GM21737 (cell line): Measurements from ENCODE around the gene ZNF618.

Experiments used
- ATAC-seq: cut with Tn5 transposase; IDR thresholded peaks from one replicate; pipeline ENCODE4 v1.9.1; 2021; ENCODE audit warnings: mild to moderate bottlenecking, moderate library complexity; ENCODE audit not compliant: unreplicated experiment

The ZNF618 gene

DNA sequence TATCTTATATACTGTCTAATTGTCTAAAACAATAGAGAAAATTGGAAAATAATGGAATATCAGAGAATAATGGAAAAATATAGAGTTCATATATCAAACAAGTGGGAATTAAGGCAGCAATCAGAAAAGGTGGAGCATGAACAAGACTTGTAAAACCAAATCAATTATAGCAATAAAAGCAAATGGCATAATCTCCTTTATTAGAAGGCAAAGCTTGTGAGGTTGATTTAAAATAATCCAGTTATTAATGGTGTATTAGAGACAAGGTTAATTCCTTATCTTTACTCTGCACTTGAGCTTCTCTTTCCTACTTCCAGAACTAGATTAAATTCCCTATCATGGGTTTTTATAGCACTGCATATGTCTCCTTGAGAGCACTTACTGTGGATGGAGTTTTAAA is 137.9 kb downstream of the ZNF618 start:
- ATAC-seq: no peak

- ATAC-seq: no peak
Observed at GRCh38 chr9:114015607-114016006, 139.5 kb downstream of the ZNF618 start.

- no peak for ATAC-seq
Observed at GRCh38 chr9:114016101-114016500, 140.0 kb downstream of the ZNF618 start.

GRCh38 chr9:114016629-114017423 is 140.7 kb downstream of the ZNF618 start:
- no peak for ATAC-seq

DNA sequence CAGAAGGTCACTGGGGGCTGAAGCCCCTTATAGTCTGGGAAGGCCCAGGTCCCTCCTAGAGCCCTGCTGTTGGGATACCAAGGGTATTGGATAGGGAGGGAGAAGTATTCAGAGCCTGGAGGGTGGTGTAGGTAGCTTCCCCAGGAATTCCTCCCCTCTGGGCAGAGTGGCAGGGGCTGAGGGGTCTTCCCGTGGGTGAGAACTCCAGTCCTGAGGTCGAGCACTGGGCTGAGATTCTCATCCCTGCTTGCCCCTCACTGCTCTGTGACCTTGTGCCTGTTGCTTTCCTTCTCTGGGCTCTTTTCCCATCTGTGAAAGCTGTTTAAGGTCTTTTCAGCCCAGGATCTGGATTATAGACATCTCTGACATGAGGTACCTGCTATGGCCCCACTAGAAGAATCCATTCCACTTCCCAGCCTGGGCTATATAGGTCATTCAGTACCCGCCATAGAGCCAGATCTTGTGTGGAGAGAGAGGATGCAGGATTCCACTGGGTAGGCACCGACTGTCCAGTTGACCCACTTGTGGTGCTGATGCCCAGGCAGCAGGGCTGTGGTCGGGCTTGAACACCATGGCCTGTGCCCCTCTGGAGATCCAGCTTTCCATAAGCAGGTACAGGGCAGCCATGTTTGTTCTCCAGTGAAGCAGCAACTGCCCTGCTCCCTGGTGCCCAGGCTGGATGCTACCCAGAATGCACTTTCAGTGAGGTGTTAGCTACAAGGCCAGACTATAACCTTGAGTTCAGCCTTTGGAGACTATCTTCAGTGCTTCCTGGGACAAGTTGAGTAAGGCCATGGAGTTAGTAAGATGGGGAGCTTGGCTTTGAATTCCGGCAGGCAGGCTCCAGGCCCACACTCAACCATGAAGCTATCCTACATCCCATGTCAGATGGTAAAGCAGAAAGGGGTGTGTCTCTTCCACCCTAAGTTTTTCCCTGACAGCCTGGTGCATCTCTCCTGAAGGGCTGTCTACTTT is 141.9 kb downstream of the ZNF618 start:
- no peak for ATAC-seq

- no peak for ATAC-seq
Observed at GRCh38 chr9:114021578-114021977, 145.5 kb downstream of the ZNF618 start.

DNA sequence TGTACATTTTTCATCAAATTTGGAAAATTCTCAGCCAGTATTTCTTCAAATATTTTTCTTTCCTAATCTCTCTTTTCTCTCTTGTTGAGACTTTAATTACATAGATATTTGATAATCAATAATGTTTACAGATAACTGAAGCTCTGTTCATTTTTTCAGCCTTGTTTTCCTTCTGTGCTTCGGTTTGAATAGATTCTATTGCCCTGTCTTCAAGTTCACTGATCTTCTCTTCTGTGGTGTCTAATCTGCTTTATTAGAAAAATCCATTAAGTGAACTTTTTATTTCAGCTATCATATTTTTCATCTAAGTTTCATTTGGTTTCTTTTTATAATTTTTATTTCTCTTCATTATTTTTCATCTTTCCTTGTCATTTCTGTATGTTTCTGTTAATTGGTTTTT is 147.9 kb downstream of the ZNF618 start:
- no peak for ATAC-seq

DNA sequence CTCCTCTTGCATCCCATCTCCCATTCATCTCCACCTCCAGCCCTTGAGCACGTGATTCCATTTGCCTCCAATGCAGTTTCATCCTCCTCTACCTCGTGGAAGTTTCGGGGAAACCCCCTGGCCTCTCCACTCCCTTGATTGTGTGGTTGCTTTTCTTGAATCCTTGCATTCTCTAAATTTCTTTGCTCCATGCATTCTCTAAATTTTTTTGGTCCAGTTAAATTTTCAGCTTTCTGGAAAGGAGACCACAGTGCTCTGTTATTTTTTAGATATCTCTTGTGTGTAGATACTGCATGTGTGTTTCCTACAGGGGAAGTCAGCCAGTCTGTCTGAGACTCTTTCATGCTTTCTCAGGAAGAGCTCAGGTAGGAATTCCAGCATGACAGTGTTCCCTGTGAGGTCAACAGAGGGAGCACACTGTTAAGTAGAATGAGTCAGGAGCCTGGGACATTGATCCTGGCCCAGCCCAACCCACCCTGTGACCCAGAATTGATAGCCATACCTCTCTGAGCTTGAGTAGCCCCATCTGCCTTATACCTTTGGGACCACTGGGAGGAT is 149.2 kb downstream of the ZNF618 start:
- ATAC-seq: no peak

GRCh38 chr9:114025760-114026159 is 149.7 kb downstream of the ZNF618 start:
- ATAC-seq: no peak

DNA sequence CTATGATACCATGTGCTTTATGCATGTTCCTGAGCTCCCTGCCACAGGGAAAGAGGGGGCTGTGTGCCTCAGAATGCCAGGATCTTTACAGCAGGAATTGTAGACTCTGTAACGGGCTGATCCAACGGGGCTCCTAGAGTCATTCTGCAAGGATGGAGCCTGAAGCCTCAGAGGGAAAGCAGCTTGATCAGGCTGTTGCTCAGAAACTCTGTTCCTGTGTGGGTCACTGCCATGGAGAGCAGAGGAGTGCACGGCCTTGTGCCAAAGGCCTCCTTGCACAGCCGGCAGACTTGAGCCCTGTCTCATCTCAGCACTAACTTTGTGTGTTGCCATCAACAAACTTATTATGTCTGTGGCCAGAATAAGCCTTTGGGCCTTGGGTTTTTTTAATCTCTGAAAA is 150.2 kb downstream of the ZNF618 start:
- no peak for ATAC-seq

DNA sequence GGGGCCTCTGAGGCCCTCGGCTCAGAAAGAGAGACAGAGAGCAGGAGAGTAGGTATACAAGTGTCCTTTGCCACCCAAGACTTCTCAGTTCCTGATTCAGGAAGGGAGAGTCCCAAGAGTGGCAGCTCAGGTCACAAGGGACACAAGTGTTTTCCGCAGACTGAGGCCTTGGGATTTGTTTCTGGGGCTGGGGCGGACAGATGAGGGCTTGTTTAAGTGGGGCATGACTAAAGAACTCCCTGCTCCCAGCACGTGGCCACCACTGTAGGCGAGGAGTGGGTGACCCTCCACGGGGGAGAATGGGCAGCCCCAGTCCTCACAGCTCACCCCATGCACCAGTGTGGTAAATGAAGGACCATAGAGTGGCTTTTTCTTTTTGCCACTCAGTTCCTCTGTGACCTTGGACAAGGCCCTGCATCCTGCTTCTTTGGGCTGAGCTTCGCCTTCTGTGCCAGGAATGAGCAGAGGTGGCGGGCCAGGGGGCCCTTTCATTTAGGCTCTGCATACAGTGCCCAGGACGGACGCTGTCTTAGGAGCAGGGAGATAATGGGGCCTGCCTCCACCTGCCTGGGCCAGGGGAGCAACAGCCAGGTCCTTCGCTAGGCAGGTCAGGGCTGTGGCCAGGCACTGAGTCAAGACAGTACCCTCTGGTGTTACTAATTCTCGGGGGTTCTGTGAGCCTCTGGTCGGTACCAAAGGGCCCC is 151.2 kb downstream of the ZNF618 start:
- no peak for ATAC-seq

DNA sequence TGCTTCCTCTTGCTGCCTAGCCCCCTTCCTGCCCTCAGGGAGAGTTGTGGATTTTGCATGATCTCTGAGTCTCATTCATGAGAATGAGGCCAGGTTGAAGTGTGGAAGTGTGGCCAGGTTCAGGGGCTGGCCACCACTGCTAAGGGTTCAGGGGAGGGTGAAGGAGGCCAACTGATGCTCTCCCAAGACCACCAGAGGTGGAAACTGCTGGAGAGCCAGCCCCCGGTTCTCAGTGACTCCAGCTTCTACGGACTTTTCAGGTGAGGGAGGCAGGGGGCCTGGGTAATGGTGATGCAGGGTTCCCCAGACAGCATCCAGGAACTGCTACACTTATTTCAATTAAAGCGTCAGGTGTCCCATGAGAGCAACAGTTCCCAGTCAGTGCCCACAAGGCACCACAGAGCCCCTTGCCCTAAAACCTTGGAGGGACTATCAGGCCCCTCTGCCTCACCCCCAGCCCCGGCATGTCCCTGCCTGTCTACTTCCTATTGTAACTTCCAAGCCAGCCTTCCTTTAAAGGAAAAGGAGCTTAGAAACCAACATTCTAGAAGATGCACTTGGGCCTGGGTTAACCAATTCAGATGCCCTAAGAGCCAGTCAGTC is 151.9 kb downstream of the ZNF618 start:
- ATAC-seq: no peak

DNA sequence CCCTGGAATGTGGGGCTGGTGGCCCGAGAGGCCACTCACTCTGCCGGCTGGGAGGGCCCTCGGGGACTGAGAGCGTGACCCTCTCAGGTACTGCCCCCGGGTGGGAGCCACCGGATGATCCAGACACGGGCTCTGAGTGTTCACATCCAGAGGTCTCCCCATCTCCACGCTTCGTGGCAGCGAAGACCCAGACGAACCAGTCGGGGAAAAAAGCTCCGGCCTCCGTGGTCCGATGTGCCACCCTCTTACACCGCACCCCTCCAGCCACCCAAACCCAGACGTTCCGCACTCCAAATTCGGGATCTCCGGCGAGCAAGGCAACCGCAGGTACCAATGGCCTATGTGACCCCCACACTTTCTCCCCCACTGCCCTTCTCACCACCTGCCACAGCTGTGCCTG is 152.5 kb downstream of the ZNF618 start:
- ATAC-seq: no peak

DNA sequence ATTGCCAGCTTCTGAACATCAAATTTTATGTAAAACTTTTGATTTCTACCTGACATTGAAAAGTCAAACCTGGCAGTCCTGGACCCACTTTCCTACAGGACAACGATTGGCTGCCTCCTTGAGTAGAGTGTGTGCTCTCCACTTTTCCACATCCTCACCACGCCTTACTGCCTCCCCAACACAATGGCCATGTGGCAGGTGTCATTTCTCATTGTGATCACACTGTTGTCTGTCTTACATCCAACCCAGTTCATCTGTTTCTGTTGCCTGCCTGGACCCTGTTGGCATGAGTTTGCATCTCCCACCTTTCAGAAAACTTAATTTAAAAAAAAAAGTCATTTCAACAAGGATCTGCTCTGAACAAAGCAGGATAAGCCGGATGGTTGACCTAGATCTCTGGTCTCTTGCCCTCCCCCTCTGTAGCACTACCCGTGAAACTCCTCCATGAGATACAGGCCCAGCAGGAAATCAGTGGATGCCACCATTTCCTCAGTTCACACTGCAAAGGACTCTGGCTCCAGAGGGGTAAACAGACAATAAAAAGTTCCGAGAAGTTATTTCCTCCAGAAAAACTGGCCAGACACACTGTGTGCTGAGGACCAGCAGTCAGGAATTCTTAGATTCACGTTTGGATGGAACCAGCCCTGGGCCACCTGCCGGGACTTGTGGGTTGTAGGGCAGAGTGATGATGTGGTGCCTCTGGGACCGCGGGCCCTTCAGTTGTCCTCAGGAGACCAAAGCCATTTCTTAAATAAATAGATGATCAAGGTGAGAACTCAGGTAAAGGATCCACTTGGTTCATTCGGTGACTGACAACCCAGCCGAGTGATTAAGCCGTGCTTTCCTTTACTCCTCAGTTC is 153.4 kb downstream of the ZNF618 start:
- ATAC-seq: no peak

DNA sequence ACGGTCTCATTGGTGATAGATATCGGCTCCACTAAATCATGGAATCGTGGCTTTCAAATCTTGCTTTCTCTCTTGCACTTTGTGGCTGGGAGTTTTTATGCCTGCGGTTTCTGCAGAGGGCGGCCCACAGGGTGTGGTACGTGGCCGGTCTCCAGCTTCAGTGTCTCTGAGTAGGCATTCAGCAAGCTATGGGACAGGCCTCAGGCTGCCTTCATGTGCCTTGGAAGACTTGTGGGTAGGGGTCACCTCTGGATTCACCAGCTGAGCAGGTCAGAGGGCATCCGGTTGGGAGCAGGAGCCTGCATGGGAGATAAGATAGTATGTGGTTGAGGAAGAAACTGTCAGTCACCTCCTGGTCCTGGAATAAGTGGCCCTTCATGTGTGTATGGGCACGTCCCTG is 154.3 kb downstream of the ZNF618 start:
- ATAC-seq: no peak

DNA sequence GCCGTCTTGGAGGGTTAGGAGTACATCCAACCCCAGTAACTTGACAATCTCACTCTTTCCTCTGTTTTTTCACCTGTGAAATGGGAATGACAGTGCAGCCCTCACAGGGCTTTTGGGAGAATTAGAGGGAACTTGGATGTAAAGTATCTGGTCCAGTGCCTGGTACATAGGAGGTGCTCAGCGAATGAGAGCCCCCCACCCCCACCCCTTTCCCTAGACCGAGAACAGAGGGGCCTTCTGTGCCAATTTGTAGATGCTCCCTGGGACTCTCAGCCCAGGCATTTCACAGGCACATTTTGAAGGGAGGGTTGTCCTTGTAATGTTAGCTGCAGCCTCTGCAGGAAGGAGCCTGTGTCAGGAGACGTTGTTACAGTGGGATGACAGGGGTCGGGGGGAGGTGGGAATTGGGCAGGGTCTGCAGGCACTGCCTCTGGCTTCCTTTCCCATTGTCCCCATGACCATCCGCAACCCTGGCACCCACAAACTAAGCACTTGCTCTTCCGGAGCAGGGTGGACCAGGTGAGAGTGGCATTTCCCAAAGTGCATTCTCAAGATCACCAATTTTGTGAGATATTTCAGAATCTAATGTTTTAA is 155.0 kb downstream of the ZNF618 start:
- no peak for ATAC-seq

GRCh38 chr9:114031948-114032840 is 156.1 kb downstream of the ZNF618 start:
- ATAC-seq: no peak

DNA sequence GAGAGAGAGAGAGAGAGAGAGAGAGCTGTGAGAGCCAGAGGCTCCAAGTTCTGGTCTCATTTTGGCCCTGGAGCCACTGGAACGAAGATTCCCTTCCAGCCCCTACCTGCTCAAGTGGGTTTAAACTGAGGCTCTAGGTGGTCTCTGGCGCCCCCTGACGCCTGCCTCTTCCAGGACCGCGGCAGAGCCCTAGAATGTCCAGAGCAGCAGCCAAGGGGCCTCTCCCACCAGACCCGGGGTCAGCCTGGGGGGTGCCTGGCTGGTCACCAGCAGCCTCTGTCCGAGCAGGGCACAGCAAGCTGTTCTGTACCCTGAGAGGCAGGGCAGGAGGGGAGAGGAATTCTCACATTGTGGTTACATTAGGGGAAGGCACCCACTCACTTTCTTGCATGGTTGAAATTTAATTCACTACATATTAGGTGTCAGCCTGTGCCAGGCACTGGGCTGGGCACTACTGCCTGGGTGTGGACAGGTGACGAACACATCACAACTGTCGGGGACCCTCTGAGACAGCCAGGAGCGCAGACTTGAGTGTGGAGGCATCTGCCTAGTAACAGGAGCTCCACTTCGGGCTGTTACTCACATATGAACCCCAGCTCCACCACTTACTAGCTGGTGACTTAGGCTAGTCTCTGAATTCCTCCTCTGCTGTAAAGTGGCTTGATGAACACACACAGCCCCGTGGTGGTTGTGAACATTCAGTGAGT is 157.4 kb downstream of the ZNF618 start:
- ATAC-seq: no peak
